ENCODE results near the gene DRAM2.

DNA sequence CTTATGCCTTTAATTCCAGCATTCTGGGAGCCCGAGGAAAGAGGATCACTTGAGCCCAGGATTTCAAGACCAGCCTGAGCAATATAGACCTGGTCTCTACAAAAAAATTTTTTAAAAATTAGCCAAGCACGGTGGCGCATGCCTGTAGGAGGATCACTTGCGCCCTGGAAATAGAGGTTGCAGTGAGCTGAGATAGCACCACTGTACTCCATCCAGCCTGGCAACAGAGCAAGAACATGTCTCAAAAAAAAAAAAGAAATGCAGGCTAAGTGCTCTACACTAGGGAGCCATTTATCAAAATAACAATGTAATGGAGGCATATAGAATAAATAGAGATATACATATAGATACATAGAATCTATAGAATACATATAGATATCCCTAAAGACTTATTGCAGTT is 23.5 kb upstream of the DRAM2 start:
- TF ChIP-seq, protein P1, sequence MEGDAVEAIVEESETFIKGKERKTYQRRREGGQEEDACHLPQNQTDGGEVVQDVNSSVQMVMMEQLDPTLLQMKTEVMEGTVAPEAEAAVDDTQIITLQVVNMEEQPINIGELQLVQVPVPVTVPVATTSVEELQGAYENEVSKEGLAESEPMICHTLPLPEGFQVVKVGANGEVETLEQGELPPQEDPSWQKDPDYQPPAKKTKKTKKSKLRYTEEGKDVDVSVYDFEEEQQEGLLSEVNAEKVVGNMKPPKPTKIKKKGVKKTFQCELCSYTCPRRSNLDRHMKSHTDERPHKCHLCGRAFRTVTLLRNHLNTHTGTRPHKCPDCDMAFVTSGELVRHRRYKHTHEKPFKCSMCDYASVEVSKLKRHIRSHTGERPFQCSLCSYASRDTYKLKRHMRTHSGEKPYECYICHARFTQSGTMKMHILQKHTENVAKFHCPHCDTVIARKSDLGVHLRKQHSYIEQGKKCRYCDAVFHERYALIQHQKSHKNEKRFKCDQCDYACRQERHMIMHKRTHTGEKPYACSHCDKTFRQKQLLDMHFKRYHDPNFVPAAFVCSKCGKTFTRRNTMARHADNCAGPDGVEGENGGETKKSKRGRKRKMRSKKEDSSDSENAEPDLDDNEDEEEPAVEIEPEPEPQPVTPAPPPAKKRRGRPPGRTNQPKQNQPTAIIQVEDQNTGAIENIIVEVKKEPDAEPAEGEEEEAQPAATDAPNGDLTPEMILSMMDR (IDR thresholded peaks at IDR 0.05), result no peak
- TF ChIP-seq TCF7L2 (IDR thresholded peaks at IDR 0.05; ENCODE audit: low read depth, low read length) (no peak), POLR2AphosphoS5 (IDR thresholded peaks at IDR 0.05; ENCODE audit: low read depth, low read length) (no peak)

Data from Panc1 (cell line).